Neural progenitor cell (in vitro differentiated cells): ENCODE measurements around the gene TSPEAR.

Experiments used
- EZH2phosphoT487 ChIP-seq: fragments of 200-600 bp; sonication (generic); IDR thresholded peaks from 2 replicates; pipeline ENCODE4 v1.6.1; 2017; ENCODE audit warnings: antibody characterized with exemption
- TF ChIP-seq, protein P1 (sequence below): fragments of 200-600 bp; sonication (generic); IDR thresholded peaks from 2 replicates; pipeline ENCODE4 v1.5.1; 2017; ENCODE audit warnings: antibody characterized with exemption, mild to moderate bottlenecking

DNA sequence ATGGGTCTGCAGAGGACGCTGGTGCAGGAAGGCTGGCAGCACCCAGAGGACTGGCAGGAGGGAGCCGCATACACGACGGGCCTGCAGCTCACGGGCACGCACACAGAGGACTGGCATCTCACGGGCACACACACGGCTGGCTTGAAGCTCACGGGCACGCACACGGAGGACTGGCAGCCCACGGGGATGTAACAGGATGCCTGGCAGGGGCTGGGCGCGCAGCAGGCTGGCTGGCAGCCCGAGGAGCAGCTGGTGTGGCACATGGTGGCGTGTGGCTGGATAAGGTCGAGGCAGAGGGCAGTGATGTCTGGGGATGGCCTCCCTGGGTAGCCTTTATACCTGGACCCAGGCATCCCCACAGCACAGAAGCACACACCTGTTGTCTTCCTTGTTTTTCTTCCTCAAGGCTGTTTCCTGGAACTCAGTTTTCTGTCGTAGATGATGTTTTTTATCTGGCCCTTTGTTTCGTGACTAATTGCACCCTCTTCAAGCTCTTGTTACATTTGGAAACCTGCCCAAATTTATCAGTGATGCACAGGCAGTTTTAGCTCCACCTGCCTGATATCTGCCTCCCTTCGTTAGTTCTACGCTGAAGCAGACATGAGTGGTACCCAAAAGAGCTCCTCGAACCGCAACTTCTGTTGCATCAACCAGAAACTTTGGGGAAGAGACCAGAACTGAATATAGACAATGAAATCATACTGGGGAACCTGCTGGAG lies 29.4 kb downstream of the TSPEAR start, which contains the start of gene KRTAP12-1:
- TF ChIP-seq, protein P1, sequence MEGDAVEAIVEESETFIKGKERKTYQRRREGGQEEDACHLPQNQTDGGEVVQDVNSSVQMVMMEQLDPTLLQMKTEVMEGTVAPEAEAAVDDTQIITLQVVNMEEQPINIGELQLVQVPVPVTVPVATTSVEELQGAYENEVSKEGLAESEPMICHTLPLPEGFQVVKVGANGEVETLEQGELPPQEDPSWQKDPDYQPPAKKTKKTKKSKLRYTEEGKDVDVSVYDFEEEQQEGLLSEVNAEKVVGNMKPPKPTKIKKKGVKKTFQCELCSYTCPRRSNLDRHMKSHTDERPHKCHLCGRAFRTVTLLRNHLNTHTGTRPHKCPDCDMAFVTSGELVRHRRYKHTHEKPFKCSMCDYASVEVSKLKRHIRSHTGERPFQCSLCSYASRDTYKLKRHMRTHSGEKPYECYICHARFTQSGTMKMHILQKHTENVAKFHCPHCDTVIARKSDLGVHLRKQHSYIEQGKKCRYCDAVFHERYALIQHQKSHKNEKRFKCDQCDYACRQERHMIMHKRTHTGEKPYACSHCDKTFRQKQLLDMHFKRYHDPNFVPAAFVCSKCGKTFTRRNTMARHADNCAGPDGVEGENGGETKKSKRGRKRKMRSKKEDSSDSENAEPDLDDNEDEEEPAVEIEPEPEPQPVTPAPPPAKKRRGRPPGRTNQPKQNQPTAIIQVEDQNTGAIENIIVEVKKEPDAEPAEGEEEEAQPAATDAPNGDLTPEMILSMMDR = no peak
- TF ChIP-seq EZH2phosphoT487 = no peak
